ENCODE results near the gene LRRC28.
"Not testable (repeated sequence)": the region's sequence is repeated elsewhere in the genome, so short reads cannot be mapped to it uniquely, and the experiment has no call there.

LRRC28 gene

GRCh38 chr15:99213187-99213811 lies 38.0 kb upstream of the LRRC28 start:
- peak; percentile 29 for DNase-seq (ENCODE audit: extremely low read depth, low read depth)
- TF ChIP-seq CTCF (IDR thresholded peaks at IDR 0.05; ENCODE audit: low read depth, low read length) = peak; percentile 94

DNA sequence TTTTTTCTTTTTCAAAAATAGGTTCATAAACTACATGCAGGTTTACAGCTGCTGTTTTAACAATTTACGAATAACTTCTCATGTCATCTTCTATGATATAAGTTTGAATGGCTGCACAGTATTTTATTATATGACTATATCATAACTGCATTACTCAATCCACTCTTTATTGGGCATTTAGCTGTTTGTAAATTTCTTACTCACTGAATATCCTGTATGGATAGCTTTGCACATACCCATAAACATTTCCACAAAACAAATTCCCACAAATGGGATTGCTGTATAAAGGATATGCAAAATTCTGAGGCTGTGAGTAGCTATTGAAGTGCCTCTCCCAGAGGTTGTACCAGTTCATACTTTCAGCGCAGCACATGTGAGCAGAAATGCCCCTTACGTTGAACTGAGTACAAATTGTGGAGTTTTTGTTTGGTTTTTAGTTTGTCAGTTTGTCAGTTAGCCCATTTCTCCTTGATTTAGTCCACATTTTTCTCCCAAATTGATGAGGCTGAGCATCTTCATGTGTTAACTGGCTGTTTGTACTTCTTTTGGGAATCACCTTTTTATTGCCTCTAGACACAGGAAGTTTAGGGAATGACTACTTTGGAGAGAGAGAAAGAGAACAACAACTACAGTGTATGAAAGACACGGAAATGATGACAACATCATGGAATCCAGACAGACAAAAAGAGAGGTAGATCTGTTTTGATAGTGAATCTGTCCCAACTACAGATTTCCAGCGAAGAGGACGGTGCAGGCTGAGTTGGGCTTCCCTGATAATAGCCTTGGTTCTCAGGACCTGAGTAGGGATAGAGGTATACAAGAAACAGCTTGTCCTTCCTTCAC lies 26.7 kb upstream of the LRRC28 start:
- DNase-seq (ENCODE audit: extremely low read depth, low read depth) = no peak
- TF ChIP-seq CTCF (IDR thresholded peaks at IDR 0.05; ENCODE audit: low read depth, low read length) = no peak

GRCh38 chr15:99226802-99227201 lies 24.5 kb upstream of the LRRC28 start:
- no peak for TF ChIP-seq CTCF (IDR thresholded peaks at IDR 0.05; ENCODE audit: low read depth, low read length)
- no peak for DNase-seq (ENCODE audit: extremely low read depth, low read depth)

GRCh38 chr15:99228120-99228770 lies 23.0 kb upstream of the LRRC28 start:
- TF ChIP-seq CTCF (IDR thresholded peaks at IDR 0.05; ENCODE audit: low read depth, low read length) = no peak
- DNase-seq (ENCODE audit: extremely low read depth, low read depth) = no peak

DNA sequence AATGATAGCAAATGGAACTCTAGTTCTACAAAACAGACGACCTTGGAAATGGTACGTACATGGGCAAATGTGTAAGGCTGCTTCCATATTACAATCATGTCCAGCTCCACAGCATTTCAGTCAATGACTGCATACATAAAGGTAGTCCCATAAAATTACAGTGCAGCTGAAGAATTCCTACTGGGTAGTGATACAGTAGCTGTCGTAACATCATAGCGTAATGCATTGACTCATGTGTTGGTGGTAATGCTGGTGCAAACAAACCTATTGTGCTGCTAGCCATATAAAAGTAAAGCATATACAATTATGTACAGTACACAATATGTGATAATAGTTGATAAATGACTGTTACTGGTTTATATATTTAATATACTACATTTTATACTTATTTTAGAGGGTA lies 20.4 kb upstream of the LRRC28 start:
- no peak for TF ChIP-seq CTCF (IDR thresholded peaks at IDR 0.05; ENCODE audit: low read depth, low read length)
- no peak for DNase-seq (ENCODE audit: extremely low read depth, low read depth)

- TF ChIP-seq CTCF (IDR thresholded peaks at IDR 0.05; ENCODE audit: low read depth, low read length) = no peak
- DNase-seq (ENCODE audit: extremely low read depth, low read depth) = no peak
Observed at GRCh38 chr15:99232740-99233139, 18.5 kb upstream of the LRRC28 start.

- not testable (repeated sequence) for DNase-seq (ENCODE audit: extremely low read depth, low read depth)
Observed at GRCh38 chr15:99234160-99234559, 17.1 kb upstream of the LRRC28 start.

Data from AG09319 (cell line).